Ishikawa (cell line): ENCODE measurements around the gene ESPN.
A peak's percentile ranks its signal among the peaks of the same experiment; 100 is the strongest.

Source experiments
- CEBPB ChIP-seq: IDR thresholded peaks from 2 replicates; pipeline ENCODE4 v1.6.1; 2012
- CREB1 ChIP-seq: IDR thresholded peaks from 2 replicates; pipeline ENCODE4 v1.6.1; 2012; ENCODE audit warnings: low read depth
- EGR1 ChIP-seq: IDR thresholded peaks from 2 replicates; pipeline ENCODE4 v1.6.1; 2012
- EP300 ChIP-seq: IDR thresholded peaks from 2 replicates; pipeline ENCODE4 v1.6.1; 2012; ENCODE audit warnings: borderline replicate concordance
- FOXM1 ChIP-seq: IDR thresholded peaks from 2 replicates; pipeline ENCODE4 v1.6.1; 2012; ENCODE audit warnings: low read depth, borderline replicate concordance
- NFIC ChIP-seq: IDR thresholded peaks from 2 replicates; pipeline ENCODE4 v1.6.1; 2012
- RAD21 ChIP-seq: IDR thresholded peaks from 2 replicates; pipeline ENCODE4 v1.6.1; 2012; ENCODE audit warnings: low read depth
- TAF1 ChIP-seq: IDR thresholded peaks from 2 replicates; pipeline ENCODE4 v1.6.1; 2012; ENCODE audit warnings: low read depth, mild to moderate bottlenecking
- TCF12 ChIP-seq: IDR thresholded peaks from 2 replicates; pipeline ENCODE4 v1.6.1; 2012; ENCODE audit warnings: low read depth
- TEAD4 ChIP-seq: IDR thresholded peaks from 2 replicates; pipeline ENCODE4 v1.6.1; 2012
- USF1 ChIP-seq: IDR thresholded peaks from 2 replicates; pipeline ENCODE4 v1.6.1; 2012
- YY1 ChIP-seq: IDR thresholded peaks from 2 replicates; pipeline ENCODE4 v1.6.1; 2012; ENCODE audit warnings: low read depth
- ZBTB7A ChIP-seq: IDR thresholded peaks from 2 replicates; pipeline ENCODE4 v1.6.1; 2012; ENCODE audit warnings: low read depth
- TF ChIP-seq, protein P1 (sequence below): IDR thresholded peaks from 2 replicates; pipeline ENCODE4 v1.6.1; 2012
- TF ChIP-seq, protein P2 (sequence below): IDR thresholded peaks from 2 replicates; pipeline ENCODE4 v1.6.1; 2012; ENCODE audit warnings: low read depth, mild to moderate bottlenecking

Gene ESPN

DNA sequence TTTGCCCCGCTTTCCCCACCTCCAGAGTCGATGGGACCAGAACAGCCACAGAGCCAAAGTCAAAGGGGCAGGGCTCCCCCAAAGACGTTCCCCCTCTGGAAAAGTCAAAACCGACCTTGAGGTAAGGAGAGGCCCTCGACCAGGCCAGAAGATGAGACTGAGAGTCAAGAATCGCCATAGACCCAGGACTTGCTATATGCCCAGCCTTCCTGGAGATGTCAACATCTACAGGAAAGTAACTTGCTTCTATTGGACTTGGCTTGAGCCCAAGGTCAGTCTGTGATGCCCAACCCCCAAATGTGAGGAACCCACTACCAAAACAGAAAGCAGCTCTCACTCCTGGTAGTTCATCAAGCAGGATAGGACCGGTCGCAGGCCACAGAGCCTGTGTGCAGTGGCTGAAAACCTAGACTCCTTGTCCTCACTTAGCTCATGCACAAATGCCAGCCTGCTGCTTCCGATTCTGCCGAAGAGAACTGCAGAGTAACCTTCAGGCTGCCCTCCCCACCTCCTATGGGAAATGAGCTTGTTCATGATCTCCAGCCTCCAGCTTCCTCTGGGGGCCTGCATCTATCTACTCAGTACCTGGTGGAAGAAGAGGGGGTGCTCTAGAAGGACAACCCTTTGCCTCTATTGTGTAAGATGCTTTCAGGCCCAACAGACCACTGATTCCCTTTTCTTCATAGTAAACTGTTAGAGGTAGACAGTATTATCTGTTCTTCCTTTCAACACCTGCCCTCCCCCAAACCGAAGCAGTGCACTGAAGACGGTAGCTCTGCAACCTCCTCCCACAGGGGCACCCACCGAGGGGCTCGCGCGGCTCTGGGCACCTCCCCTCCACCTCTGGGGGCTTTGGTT is 32.4 kb upstream of the ESPN start:
- no peak for TF ChIP-seq RAD21

DNA sequence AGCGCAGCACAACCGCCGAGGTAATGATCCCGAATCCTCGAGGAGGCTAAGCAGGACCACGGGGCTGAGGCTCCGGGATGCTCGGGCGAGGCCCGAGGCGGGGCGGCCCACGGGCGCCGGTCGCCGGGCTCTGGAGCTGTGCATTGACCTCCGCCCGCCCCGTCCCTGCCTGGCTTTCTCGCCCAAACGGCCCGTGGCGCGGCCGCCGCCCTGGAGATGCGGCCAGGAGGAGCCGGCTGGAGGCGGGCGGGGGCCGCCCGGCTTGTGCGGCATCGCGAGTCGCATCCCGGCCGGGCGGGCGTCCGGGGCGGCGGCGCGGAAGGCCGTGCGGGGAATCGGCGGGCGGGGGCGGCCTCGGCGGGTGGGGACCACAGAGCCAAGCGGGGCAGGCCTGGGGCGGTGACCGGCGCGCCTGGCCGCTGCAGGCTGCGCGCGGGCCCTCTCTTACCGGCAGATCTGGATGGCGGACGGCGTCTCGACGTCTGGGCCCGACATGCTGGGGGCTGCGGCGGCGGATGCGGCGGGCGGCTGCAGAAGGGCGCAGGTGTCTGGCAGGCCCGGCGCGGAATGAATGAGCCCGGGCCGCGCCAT is 31.7 kb upstream of the ESPN start:
- peak; percentile 6; the same call in 1 of the 2 replicates for TF ChIP-seq EP300
- no peak; the same call in 1 of the 2 replicates for TF ChIP-seq USF1
- no peak for TF ChIP-seq FOXM1
- TF ChIP-seq TCF12 = no peak
- TF ChIP-seq EGR1 = no peak
- no peak for TF ChIP-seq TEAD4
- no peak for TF ChIP-seq CREB1
- no peak for TF ChIP-seq NFIC
- peak; percentile 70 for TF ChIP-seq YY1
- TF ChIP-seq, protein P1, sequence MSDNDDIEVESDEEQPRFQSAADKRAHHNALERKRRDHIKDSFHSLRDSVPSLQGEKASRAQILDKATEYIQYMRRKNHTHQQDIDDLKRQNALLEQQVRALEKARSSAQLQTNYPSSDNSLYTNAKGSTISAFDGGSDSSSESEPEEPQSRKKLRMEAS = no peak
- no peak for TF ChIP-seq RAD21
- no peak for TF ChIP-seq CEBPB
- TF ChIP-seq, protein P2, sequence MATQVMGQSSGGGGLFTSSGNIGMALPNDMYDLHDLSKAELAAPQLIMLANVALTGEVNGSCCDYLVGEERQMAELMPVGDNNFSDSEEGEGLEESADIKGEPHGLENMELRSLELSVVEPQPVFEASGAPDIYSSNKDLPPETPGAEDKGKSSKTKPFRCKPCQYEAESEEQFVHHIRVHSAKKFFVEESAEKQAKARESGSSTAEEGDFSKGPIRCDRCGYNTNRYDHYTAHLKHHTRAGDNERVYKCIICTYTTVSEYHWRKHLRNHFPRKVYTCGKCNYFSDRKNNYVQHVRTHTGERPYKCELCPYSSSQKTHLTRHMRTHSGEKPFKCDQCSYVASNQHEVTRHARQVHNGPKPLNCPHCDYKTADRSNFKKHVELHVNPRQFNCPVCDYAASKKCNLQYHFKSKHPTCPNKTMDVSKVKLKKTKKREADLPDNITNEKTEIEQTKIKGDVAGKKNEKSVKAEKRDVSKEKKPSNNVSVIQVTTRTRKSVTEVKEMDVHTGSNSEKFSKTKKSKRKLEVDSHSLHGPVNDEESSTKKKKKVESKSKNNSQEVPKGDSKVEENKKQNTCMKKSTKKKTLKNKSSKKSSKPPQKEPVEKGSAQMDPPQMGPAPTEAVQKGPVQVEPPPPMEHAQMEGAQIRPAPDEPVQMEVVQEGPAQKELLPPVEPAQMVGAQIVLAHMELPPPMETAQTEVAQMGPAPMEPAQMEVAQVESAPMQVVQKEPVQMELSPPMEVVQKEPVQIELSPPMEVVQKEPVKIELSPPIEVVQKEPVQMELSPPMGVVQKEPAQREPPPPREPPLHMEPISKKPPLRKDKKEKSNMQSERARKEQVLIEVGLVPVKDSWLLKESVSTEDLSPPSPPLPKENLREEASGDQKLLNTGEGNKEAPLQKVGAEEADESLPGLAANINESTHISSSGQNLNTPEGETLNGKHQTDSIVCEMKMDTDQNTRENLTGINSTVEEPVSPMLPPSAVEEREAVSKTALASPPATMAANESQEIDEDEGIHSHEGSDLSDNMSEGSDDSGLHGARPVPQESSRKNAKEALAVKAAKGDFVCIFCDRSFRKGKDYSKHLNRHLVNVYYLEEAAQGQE = no peak
- no peak for TF ChIP-seq ZBTB7A
- TF ChIP-seq TAF1 = peak; percentile 65; the same call in 1 of the 2 replicates

DNA sequence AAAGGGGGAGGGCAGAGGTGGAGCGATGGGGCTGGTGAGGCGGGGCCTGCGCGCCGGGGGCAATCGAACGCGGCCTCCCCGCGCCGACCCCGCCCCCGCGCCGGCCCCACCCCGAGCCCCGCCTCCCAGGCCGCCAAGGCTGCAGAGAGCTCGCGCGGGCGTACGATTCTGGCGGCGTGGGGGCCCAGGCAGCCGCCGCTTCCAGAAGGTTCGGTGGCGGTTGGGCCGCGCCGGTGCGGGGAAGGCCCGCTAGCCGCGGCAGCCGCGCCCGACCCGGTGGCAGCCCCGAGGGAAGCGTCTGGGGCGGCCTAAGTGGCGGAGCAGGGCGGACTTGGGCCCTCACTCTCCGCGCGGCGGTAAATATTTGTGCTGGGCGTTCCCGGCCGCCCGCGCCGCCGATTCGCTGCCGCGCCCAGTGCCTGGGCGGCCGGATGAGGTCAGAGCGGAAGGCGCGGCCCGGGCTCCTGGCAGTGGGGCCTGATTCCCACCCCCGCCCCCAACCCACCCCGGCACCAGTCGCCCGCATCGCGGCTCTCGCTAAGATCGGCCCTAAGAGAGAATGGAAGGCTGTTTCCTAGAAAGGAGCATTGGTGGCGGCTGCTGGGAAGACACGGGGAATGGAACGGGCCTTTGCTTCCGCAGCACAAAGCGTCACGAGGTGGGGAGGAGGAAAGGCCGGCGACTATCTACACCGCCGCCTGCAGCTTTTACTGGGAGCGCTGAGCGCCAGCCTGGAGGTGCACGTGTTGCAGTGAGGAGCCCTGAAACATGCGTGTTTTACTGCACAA is 31.0 kb upstream of the ESPN start, which contains the start of gene ACOT7:
Gene ACOT7 (minus strand): TSS at position 368 of the 788 bp plus-strand sequence. CDS start 368 bp downstream, outside the sequence.
- TF ChIP-seq NFIC (peak; percentile 21; the same call in 1 of the 2 replicates), USF1 (peak; percentile 50; the same call in 1 of the 2 replicates), RAD21 (no peak), EP300 (no peak), ZBTB7A (peak; percentile 43; the same call in 1 of the 2 replicates), CEBPB (no peak), CREB1 (no peak), TCF12 (peak; percentile 35; the same call in 1 of the 2 replicates), TEAD4 (0 out of 2 replicates have a peak, but pooled peaks have one; percentile 16), FOXM1 (no peak), YY1 (no peak), TAF1 (no peak; the same call in 1 of the 2 replicates), EGR1 (no peak)
- TF ChIP-seq, protein P2 = no peak
- TF ChIP-seq, protein P1 = peak; percentile 94

DNA sequence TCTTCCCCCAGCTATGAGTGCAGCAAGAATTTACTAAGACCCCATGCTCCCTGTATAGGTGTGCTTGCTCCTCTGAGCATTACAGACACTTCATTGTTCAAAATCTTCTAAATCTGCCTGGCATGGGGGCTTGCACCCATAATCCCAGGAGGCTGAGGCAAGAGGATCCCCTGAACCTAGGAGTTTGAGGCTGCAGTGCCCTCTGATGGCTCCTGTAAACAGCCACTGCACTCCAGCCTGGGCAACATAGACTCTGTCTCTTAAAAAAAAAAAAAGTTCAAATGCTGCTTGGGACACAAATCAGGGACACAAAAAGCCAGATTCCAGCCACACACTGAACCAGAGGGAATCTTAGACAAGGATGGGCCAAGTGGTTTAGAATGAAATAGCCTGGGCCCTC is 27.6 kb upstream of the ESPN start:
- TF ChIP-seq RAD21 = peak; percentile 35
- no peak for TF ChIP-seq EGR1

DNA sequence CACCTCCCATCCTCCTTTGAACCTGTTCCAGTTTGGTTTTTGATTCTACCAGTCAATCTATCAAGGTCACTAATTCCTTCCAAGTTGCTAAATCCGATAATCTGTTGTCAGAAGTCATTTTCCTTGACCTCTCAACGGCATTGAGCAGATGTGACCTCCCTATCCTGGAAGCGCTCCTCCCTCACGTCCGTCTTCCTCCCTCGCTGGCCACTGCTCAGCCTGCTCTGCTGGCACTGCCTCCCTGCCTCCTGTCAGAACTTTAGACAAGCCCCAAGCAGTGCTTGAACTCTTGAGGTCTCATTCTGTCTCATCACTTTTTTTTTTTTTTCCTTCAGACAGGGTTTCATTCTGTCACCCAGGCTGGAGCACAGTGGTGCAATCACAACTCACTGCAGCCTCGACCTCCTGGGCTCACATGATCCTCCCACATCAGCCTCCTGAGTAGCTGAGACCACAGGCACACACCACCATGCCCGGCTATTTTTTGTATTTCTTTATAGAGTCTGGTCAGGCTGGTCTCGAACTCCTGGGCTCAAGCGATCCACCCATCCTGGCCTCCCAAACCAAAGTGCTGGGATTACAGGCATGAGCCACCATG is 26.6 kb upstream of the ESPN start:
- no peak for TF ChIP-seq CREB1
- TF ChIP-seq USF1 = no peak
- TF ChIP-seq TEAD4 = no peak
- TF ChIP-seq TCF12 = no peak
- no peak for TF ChIP-seq YY1
- no peak for TF ChIP-seq EGR1
- no peak for TF ChIP-seq NFIC
- TF ChIP-seq EP300 = no peak
- TF ChIP-seq, protein P2 = no peak
- no peak for TF ChIP-seq CEBPB
- no peak for TF ChIP-seq RAD21
